Measurements from ENCODE around the gene CBLB. TPM values are rescaled to one million over a fixed set of nuclear protein-coding genes. Genes with fewer than 3 reads are reported as not detected.
A peak's percentile ranks its signal among the peaks of the same experiment; 100 is the strongest.
"Not testable (repeated sequence)": the region's sequence is repeated elsewhere in the genome, so short reads cannot be mapped to it uniquely, and the experiment has no call there.

The CBLB gene
- total RNA-seq, 2 experiments from 2014 or later: 125 to 158 TPM

DNA sequence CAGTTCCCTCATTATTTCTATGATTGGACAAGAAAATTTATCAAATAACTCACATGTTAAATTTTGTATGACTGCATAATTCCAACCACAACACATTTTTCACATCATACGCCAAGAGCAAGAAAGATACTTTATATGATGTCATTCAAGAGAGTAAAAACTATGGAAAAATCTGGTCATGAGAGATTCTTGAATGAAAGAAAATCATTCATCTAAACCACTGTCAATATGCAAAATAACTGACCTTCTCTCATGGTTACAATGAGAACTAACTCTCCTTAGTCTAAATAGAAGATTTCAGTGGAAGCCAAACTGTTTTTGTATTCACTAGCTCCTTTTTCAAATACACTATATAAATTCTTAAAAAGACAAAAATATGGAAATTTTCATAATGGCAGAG lies 124.6 kb downstream of the CBLB start:
- Mint-ChIP-seq H3K4me1 (peaks cover 60% of the 10 kb centered on the region), H3K27me3 (no peaks in the 10 kb centered on the region), H3K36me3 (peaks cover 60% of the 10 kb centered on the region), H3K27ac (peak overlapping the region; percentile 72), H3K9me3 (ENCODE audit: low read depth) (peaks cover 5% of the 10 kb centered on the region), H3K4me3 (no peak overlapping the region)
- CTCF ChIA-PET: no interaction called here
- ATAC-seq (no peak), DNase-seq (no peak)

DNA sequence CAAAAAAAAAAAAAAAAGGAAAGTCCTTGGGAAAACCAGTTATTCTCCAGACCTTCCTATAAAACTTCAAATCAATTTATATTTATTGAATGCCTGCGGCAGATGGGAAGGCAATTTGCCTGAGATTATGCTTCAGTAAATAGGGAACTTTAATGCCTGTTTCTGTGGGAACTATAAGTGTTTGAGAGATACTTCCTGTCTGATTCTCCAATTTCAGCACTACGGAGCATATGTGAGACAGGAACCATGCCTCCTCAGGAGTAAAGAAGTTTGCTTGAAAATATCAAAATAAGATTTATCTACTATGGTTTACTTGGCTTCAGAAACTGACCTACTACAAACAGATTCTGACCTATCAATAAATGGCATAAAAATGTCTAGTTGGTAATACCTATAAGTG lies 135.5 kb downstream of the CBLB start:
- H3K36me3 Mint-ChIP-seq: peaks cover 65% of the 10 kb centered on the region
- H3K9me3 Mint-ChIP-seq (ENCODE audit: low read depth): peaks cover under 1% of the 10 kb centered on the region
- DNase-seq: no peak
- no peaks in the 10 kb centered on the region for H3K27me3 Mint-ChIP-seq
- H3K4me3 Mint-ChIP-seq: no peak overlapping the region
- ATAC-seq: no peak
- CTCF ChIA-PET: interaction anchor here (0.7 kb wide), 1 partner anchor 45 kb away, joined by 3 read pairs; no protein-coding TSS in a partner anchor
- H3K4me1 Mint-ChIP-seq: peaks cover 9% of the 10 kb centered on the region
- no peak overlapping the region for H3K27ac Mint-ChIP-seq

DNA sequence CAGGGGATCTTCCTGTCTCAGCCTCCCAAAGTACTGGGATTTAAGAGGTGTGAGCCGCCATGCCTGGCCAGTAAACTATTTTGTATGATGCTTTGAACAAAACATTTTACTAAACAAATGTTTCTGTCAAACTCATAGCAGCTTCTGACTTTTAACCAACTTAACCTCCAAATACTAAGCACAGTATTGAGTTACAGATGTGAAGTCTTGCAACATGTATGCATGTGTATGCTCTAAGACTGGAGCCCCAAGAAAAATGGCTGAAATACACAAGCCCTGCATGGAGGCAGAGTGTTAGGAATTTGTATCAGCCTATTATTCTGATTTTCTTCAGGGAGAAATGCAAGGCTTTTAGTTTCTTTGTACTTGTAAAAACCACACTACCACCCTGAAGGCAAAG lies 137.1 kb downstream of the CBLB start:
- no peak for ATAC-seq
- Mint-ChIP-seq H3K4me3 (no peak overlapping the region), H3K27me3 (no peaks in the 10 kb centered on the region), H3K4me1 (peaks cover 11% of the 10 kb centered on the region), H3K27ac (no peak overlapping the region), H3K9me3 (ENCODE audit: low read depth) (peaks cover 10% of the 10 kb centered on the region), H3K36me3 (peaks cover 75% of the 10 kb centered on the region)
- DNase-seq: no peak
- CTCF ChIA-PET: interaction anchor here (1.4 kb wide), 1 partner anchor 10 kb away, joined by 4 read pairs; no protein-coding TSS in a partner anchor

DNA sequence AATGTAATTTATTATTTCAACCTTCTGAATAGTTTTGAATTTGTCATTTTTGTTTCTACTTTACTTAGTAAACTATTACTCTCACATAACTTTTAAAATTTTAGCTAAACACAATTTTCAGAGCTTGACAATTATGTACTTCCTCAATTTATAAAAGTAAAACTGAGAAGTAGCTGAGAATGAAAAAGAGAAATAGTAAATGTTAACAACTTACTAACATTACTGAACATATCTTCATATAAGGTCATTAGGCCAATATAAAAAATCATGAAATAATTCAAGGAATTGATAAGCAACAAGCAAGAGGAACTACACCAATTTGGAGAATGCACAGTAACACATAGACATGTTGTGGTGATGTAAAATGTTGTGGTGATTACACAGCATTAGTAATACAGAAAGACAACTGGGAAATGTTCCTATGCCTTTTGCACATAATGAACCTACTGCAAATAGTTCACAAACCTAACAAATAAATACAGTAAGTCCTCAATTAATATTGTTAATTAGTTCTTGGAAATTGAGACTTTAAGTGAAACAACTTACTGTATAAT lies 137.9 kb downstream of the CBLB start:
- H3K27ac Mint-ChIP-seq: no peak overlapping the region
- peaks cover 10% of the 10 kb centered on the region for H3K9me3 Mint-ChIP-seq (ENCODE audit: low read depth)
- peaks cover 11% of the 10 kb centered on the region for H3K4me1 Mint-ChIP-seq
- ATAC-seq: no peak
- H3K27me3 Mint-ChIP-seq: no peaks in the 10 kb centered on the region
- H3K36me3 Mint-ChIP-seq: peaks cover 75% of the 10 kb centered on the region
- CTCF ChIA-PET: interaction anchor here (1.2 to 1.4 kb wide), 2 partner anchors 9 to 11 kb away, joined by 3 to 4 read pairs; no protein-coding TSS in a partner anchor
- no peak for DNase-seq
- no peak overlapping the region for H3K4me3 Mint-ChIP-seq

DNA sequence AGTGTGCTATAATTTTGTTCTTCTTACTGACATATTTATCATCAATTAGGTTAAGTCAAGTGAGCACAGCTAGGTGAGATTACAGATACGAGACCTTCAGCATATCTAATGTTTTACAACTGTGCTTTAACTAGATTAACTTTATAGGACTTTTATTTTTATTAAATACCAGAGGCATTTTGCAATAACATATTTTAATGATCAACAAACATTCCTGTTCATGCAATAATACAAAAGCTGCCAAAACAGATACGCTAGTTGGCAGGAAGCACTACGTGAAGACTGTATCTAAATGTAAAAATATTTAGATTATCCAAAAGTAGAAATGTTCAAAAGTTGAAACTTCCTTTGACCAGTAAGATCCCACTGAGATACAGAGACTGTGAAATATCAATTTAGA lies 139.1 kb downstream of the CBLB start:
- H3K36me3 Mint-ChIP-seq: peaks cover 71% of the 10 kb centered on the region
- no peak overlapping the region for H3K4me3 Mint-ChIP-seq
- DNase-seq (no peak), ATAC-seq (no peak)
- CTCF ChIA-PET: interaction anchor here (1.2 kb wide), 1 partner anchor 10 kb away, joined by 3 read pairs; no protein-coding TSS in a partner anchor
- H3K27ac Mint-ChIP-seq: no peak overlapping the region
- no peaks in the 10 kb centered on the region for H3K27me3 Mint-ChIP-seq
- H3K4me1 Mint-ChIP-seq: peaks cover 11% of the 10 kb centered on the region
- peaks cover 10% of the 10 kb centered on the region for H3K9me3 Mint-ChIP-seq (ENCODE audit: low read depth)

DNA sequence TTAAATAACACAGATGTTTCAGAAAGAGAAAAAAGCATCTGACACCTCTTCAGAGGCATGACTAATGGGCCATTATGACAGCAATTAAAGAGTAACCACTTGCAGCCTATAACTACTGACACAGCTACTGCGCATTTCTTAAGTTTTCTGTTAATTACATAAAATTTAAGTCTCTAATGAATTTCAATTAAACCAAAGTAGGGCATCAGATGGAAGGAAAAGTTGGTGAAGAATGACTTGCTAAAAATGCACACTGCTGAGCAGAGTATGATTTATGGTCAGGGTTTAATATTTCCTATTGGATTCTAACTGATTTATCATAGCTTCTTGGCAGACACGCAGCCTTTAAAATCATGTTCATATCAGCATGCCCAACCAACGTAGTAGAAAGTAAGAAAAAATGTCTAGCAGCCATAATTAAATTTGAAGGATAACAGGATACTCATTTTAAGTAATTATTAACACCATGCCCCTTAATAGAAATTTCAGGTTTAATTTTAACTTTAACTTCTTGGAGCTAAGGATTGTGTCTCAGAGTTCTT lies 140.0 kb downstream of the CBLB start:
- peaks cover 15% of the 10 kb centered on the region for H3K4me1 Mint-ChIP-seq
- peaks cover 10% of the 10 kb centered on the region for H3K9me3 Mint-ChIP-seq (ENCODE audit: low read depth)
- CTCF ChIA-PET: no interaction called here

DNA sequence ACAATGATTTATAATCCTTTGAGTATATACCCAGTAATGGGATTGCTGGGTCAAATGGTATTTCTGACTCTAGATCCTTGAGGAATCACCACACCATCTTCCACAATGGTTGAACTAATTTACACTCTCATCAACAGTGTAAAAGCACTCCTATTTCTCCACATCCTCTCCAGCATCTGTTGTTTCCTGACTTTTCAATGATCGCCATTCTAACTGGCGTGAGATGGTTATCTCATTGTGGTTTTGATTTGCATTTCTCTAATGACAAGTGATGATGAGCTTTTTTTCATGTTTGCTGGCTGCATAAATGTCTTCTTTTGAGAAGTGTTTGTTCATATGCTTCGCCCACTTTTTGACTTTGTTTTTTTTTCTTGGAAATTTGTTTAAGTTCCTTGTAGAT lies 141.8 kb downstream of the CBLB start:
- peaks cover 25% of the 10 kb centered on the region for H3K4me1 Mint-ChIP-seq
- not testable (repeated sequence) for DNase-seq, H3K4me3 Mint-ChIP-seq, H3K27me3 Mint-ChIP-seq, ATAC-seq, H3K27ac Mint-ChIP-seq
- H3K9me3 Mint-ChIP-seq (ENCODE audit: low read depth): peaks cover 10% of the 10 kb centered on the region
- CTCF ChIA-PET: interaction anchor here (1.1 kb wide), 1 partner anchor 13 kb away, joined by 3 read pairs; no protein-coding TSS in a partner anchor
- peaks cover 69% of the 10 kb centered on the region for H3K36me3 Mint-ChIP-seq

More for the DNA sequence above, 140.0 kb downstream of the CBLB start:
- Mint-ChIP-seq H3K36me3 (peaks cover 70% of the 10 kb centered on the region), H3K4me3 (no peak overlapping the region), H3K27me3 (no peaks in the 10 kb centered on the region), H3K27ac (no peak overlapping the region)
- DNase-seq (no peak), ATAC-seq (no peak)

DNA sequence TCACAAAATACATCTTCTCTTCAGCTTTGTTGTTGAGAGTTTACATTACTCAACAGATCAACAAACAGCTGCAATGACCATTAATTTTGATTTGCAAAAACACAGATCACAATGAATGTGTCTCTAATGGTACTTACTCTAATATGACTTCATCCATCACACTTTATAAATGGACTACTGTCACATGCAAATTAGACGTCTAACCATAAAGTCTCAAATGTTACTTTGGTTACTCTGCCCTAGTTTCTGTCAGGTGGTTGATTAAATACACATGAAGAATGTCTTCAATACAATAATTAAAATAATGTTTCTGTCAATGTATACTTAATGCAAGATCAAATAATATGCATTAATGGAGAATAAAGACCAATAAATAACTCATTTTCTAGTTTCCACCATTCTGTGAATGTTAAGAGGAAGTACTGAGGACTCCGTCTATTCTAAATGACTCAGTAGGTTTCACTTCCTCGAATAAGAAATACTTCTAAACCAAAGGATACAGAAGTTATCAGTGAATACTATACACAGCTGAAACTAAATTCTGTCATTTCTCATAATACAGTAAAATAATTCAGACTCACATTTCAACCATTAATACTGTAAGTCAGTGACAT lies 145.8 kb downstream of the CBLB start:
- no peaks in the 10 kb centered on the region for H3K27me3 Mint-ChIP-seq
- H3K4me3 Mint-ChIP-seq: no peak overlapping the region
- H3K4me1 Mint-ChIP-seq: peaks cover 21% of the 10 kb centered on the region
- peak overlapping the region; percentile 79 for H3K27ac Mint-ChIP-seq
- CTCF ChIA-PET: no interaction called here
- DNase-seq (no peak), ATAC-seq (peak; percentile 93)
- peaks cover 72% of the 10 kb centered on the region for H3K36me3 Mint-ChIP-seq
- peaks cover 6% of the 10 kb centered on the region for H3K9me3 Mint-ChIP-seq (ENCODE audit: low read depth)

DNA sequence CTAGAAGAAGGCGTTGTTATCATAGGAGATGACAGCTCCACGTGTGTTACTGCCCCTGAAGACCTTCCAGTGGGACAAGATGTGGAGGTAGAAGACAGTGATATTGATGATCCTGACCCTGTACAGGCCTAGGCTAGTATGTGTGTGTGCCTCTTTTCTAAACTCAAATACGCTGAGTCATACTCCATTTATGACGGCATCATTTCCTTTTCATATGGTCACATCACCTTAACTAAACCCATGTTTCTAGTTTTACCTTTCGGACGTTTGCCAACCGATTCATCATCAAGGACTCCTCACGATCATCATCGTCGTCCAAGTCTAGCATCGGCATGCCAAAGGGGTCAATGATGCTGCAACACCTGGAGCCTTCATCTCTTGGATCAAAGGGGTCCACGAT lies 149.0 kb downstream of the CBLB start:
- Mint-ChIP-seq H3K36me3 (peaks cover 68% of the 10 kb centered on the region), H3K9me3 (ENCODE audit: low read depth) (no peaks in the 10 kb centered on the region), H3K4me1 (peaks cover 22% of the 10 kb centered on the region), H3K4me3 (no peak overlapping the region), H3K27ac (no peak overlapping the region), H3K27me3 (no peaks in the 10 kb centered on the region)
- CTCF ChIA-PET: no interaction called here
- no peak for ATAC-seq
- DNase-seq: no peak

DNA sequence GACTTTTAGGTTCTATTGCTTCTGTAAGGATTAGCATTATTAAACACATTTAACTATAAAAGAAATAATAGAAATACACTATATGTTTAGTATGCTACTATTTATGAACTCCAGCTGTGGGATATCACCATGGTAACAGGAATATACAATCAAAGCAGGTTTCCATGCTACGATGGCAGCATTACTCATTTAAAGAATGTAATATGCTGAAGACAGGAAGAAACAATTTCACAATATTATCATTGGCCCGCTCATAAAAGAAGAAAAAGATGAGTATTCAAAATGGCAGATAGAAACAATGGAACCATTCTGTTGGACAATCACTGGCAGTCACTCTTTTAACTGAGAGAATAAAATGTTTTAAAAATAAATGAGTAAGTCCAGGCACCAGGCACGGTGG lies 153.4 kb downstream of the CBLB start:
- ATAC-seq: no peak
- no peaks in the 10 kb centered on the region for H3K27me3 Mint-ChIP-seq
- no peak overlapping the region for H3K27ac Mint-ChIP-seq

DNA sequence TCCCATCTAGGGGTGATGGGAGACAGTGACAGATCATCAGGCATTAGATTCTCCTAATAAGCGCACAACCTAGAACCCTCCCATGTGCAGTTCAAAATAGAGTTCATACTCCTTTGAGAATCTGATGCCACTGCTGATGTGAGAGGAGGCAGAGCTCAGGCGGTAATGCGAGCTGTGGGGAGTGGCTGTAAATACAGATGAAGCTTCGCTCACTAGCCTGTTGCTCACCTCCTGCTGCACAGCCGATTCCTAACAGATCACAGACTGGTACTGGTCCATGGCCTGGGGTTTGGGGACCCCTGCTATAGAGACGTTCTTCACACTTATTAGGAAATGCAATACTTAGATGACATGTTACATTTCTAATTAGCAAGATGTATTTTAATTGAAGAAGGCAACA lies 154.4 kb downstream of the CBLB start:
- DNase-seq (no peak), ATAC-seq (no peak)
- CTCF ChIA-PET: interaction anchor here (0.9 kb wide), 1 partner anchor 13 kb away, joined by 3 read pairs; no protein-coding TSS in a partner anchor
- peaks cover 68% of the 10 kb centered on the region for H3K36me3 Mint-ChIP-seq
- no peaks in the 10 kb centered on the region for H3K9me3 Mint-ChIP-seq (ENCODE audit: low read depth)
- no peaks in the 10 kb centered on the region for H3K27me3 Mint-ChIP-seq
- H3K27ac Mint-ChIP-seq: no peak overlapping the region
- H3K4me1 Mint-ChIP-seq: peaks cover 4% of the 10 kb centered on the region
- H3K4me3 Mint-ChIP-seq: no peak overlapping the region

More for the DNA sequence above, 153.4 kb downstream of the CBLB start:
- Mint-ChIP-seq H3K4me3 (no peak overlapping the region), H3K4me1 (peaks cover 4% of the 10 kb centered on the region), H3K9me3 (ENCODE audit: low read depth) (no peaks in the 10 kb centered on the region), H3K36me3 (peaks cover 67% of the 10 kb centered on the region)
- CTCF ChIA-PET: no interaction called here
- no peak for DNase-seq

DNA sequence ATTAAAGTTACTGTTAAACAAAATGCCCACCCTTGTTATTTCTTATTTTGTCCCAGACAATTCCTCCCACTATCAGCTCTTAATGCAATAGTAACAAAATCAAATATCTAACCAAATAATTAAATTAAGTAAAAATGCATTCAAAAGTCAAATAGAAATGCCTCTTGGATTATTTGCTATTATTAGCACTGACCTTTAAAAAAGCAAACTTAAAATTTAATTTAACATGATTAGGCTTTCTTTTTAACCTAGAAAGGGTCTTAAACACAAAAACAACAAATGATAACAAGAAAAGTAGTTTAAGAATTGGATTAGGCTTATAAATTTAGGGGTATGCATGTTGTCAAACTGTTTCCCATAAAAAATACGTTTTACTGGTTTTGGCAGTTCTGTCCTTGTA lies 159.8 kb downstream of the CBLB start:
- Mint-ChIP-seq H3K27ac (no peak overlapping the region), H3K27me3 (no peaks in the 10 kb centered on the region), H3K4me3 (no peak overlapping the region), H3K36me3 (peaks cover 50% of the 10 kb centered on the region), H3K9me3 (ENCODE audit: low read depth) (no peaks in the 10 kb centered on the region), H3K4me1 (no peaks in the 10 kb centered on the region)
- ATAC-seq: no peak
- CTCF ChIA-PET: no interaction called here
- DNase-seq: no peak

DNA sequence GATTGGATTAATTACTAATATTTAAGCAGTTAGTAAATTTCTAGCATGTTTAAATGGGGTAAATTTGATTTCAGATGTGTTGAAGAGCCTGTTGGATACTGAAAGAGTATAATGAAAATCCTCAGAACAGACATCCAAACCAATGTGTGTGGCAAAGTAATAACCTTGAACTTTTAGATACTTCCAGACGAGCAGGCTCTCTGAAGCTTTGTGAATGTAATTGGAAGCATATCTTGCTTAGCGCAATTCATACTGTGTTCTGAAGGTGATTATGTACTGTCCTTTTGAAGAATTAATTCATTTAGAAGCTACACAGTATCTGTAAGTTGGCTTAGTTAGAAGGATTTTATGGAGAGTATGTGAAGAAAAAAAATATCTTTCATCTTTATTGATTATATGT lies 161.8 kb downstream of the CBLB start:
- H3K4me3 Mint-ChIP-seq: no peak overlapping the region
- peaks cover 2% of the 10 kb centered on the region for H3K4me1 Mint-ChIP-seq
- no peak overlapping the region for H3K27ac Mint-ChIP-seq
- DNase-seq (no peak), ATAC-seq (no peak)
- H3K36me3 Mint-ChIP-seq: peaks cover 54% of the 10 kb centered on the region
- H3K9me3 Mint-ChIP-seq (ENCODE audit: low read depth): no peaks in the 10 kb centered on the region
- H3K27me3 Mint-ChIP-seq: no peaks in the 10 kb centered on the region
- CTCF ChIA-PET: no interaction called here
